ENCODE data around the gene SIGLEC15.

DNA sequence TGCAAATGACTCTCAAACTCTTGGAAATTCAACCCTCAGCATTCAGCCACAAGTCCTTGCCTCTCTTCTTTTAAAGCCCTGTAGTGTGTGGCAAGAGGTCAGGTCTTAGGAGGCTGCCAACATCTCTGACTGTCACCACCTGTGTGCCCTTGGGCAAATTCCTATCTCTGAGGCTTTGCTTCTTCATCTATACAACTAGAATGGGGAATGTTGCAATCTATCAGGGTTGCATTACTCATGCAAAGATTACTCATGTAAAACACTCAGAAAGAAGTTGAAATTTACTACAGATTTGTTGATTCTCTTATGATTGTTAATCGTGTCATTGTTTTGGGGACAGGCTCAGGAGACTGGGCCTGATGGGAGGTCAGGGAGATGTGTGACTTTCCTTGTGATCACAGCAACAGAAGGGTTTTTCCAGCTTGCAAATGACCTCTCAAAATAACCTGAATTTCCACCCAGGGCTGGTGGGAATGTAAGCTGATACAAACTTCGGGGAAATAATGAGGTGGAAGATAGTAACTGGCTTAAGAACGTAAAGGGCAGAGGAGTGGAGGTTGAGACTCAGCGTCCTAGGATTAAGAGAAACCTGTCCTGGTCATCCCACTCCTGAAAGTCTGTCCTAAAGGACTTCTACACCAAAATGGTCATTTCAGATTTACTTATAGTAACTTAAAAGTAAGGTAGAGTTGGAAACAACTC, 32.1 kb upstream of the SIGLEC15 start:
- TF ChIP-seq, protein P1, sequence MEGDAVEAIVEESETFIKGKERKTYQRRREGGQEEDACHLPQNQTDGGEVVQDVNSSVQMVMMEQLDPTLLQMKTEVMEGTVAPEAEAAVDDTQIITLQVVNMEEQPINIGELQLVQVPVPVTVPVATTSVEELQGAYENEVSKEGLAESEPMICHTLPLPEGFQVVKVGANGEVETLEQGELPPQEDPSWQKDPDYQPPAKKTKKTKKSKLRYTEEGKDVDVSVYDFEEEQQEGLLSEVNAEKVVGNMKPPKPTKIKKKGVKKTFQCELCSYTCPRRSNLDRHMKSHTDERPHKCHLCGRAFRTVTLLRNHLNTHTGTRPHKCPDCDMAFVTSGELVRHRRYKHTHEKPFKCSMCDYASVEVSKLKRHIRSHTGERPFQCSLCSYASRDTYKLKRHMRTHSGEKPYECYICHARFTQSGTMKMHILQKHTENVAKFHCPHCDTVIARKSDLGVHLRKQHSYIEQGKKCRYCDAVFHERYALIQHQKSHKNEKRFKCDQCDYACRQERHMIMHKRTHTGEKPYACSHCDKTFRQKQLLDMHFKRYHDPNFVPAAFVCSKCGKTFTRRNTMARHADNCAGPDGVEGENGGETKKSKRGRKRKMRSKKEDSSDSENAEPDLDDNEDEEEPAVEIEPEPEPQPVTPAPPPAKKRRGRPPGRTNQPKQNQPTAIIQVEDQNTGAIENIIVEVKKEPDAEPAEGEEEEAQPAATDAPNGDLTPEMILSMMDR (conservative IDR thresholded peaks at IDR 0.05) = no peak
- no peak for TF ChIP-seq ZFX (IDR thresholded peaks at IDR 0.05)
